Smooth muscle cell (in vitro differentiated cells): Measurements from ENCODE around the gene ETV1. TPM values are rescaled to one million over a fixed set of nuclear protein-coding genes. Genes with fewer than 3 reads are reported as not detected.

ENCODE experiments used
- DNase-seq: peaks from one replicate; lab custom pipeline; 2025; ENCODE audit not compliant: unreplicated experiment; lab: John Stamatoyannopoulos, UW
- H2AFZ ChIP-seq: fragments of 200-600 bp; sonication (generic); 2 replicates; pipeline ENCODE4 v1.6.0; 2016; ENCODE audit warnings: antibody characterized with exemption, low read depth, mild to moderate bottlenecking
- H3F3A ChIP-seq: fragments of 200-600 bp; sonication (generic); 2 replicates; pipeline ENCODE4 v1.6.0; 2017; ENCODE audit warnings: antibody characterized with exemption, low read depth
- H3K27ac ChIP-seq: fragments of 200-600 bp; sonication (generic); 2 replicates; pipeline ENCODE4 v1.5.1; 2016; ENCODE audit warnings: low read depth, mild to moderate bottlenecking
- H3K27me3 ChIP-seq: fragments of 200-600 bp; sonication (generic); 2 replicates; pipeline ENCODE4 v1.6.1; 2016; ENCODE audit warnings: low read depth, mild to moderate bottlenecking
- H3K36me3 ChIP-seq: fragments of 200-600 bp; sonication (generic); 2 replicates; pipeline ENCODE4 v1.5.1; 2016; ENCODE audit warnings: low read depth
- H3K4me1 ChIP-seq: fragments of 200-600 bp; sonication (generic); 2 replicates; pipeline ENCODE4 v1.5.1; 2016; ENCODE audit warnings: low read depth
- H3K4me2 ChIP-seq: fragments of 200-600 bp; sonication (generic); 2 replicates; pipeline ENCODE4 v1.6.0; 2016; ENCODE audit warnings: mild to moderate bottlenecking
- H3K4me3 ChIP-seq: fragments of 200-600 bp; sonication (generic); 2 replicates; pipeline ENCODE4 v1.5.1; 2016; ENCODE audit warnings: mild to moderate bottlenecking
- H3K79me2 ChIP-seq: fragments of 200-600 bp; sonication (generic); 2 replicates; pipeline ENCODE4 v1.6.0; 2016; ENCODE audit warnings: low read depth, mild to moderate bottlenecking
- H3K9ac ChIP-seq: fragments of 200-600 bp; sonication (generic); 2 replicates; pipeline ENCODE4 v1.6.0; 2016; ENCODE audit warnings: low read depth
- H3K9me3 ChIP-seq: fragments of 200-600 bp; sonication (generic); replicated peaks from 2 replicates; pipeline ENCODE4 v1.5.1; 2016; ENCODE audit warnings: low read depth
- H4K20me1 ChIP-seq: fragments of 200-600 bp; sonication (generic); 2 replicates; pipeline ENCODE4 v1.6.0; 2016; ENCODE audit warnings: low read depth
- WGBS: methylation state at CpG from one replicate; pipeline ENCODE4 v1.1.7; 2016; ENCODE audit warnings: low lambda C conversion rate; 5-methylcytosine and 5-hydroxymethylcytosine counted together
- polyA plus RNA-seq: library from polyadenylated mRNA; unstranded; fragments of >200 nt; fragmentation: Nextera tagmentation; extraction: Ambion mirVana; gene quantifications from 2 replicates; pipeline ENCODE4 v1.2.1, GENCODE V29; 2016
- total RNA-seq: library from RNA; depleted of rRNA; stranded (reverse); fragments of >200 nt; gene quantifications from 2 replicates; pipeline ENCODE4 v1.2.3, GENCODE V29; 2014
- TF ChIP-seq, protein P1 (sequence below): fragments of 200-600 bp; sonication (generic); IDR thresholded peaks from 2 replicates; pipeline ENCODE4 v1.5.1; 2017; ENCODE audit warnings: borderline replicate concordance, mild to moderate bottlenecking, antibody characterized with exemption; ENCODE audit not compliant: insufficient read depth, poor library complexity, severe bottlenecking

The ETV1 gene
- total and polyA plus RNA-seq, 2 experiments from 2014 or later: 24.3 to 27.8 TPM

DNA sequence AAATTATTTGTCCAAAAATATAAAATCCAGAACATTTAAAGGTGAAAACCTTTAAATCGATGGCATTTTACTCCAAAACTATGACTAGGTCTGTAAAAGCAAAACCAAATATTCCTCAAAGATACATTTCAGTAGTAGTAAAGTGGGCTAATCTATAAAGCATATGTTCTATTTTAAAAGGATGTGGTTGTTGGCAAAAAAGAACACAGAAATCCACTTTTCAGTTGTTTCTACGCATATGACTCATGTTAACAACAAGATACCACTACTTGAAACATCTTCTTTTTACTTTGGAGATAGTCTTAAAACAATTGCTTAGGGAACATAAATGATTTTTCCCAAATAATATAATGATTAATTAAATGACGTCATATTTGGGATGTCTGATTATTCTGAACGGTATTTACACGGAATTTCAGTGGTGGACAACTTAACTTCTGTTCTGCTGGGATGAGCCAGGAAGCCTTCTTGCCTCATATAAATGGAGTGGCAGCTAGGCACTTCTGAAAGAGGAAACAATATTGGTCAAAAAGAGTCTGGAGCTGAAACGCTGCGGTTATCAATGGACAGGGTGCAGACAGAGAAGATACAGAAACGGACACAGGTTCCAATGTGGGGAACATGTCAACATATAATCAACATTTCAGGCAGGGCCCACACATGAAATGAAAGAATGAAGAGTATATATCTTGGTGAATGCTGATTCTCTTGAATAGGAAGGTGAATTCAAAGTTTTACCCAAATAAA, 78.5 kb downstream of the ETV1 start:
- H3K4me2 ChIP-seq: no peak overlapping the region
- WGBS: 84% methylated on average over 8 of the region's 8 CpGs
- H4K20me1 ChIP-seq: no peaks in the 10 kb centered on the region
- no peak for DNase-seq
- H3K9ac ChIP-seq: no peak overlapping the region
- peaks cover 12% of the 10 kb centered on the region for H3K4me1 ChIP-seq
- H3K79me2 ChIP-seq: no peaks in the 10 kb centered on the region
- TF ChIP-seq, protein P1, sequence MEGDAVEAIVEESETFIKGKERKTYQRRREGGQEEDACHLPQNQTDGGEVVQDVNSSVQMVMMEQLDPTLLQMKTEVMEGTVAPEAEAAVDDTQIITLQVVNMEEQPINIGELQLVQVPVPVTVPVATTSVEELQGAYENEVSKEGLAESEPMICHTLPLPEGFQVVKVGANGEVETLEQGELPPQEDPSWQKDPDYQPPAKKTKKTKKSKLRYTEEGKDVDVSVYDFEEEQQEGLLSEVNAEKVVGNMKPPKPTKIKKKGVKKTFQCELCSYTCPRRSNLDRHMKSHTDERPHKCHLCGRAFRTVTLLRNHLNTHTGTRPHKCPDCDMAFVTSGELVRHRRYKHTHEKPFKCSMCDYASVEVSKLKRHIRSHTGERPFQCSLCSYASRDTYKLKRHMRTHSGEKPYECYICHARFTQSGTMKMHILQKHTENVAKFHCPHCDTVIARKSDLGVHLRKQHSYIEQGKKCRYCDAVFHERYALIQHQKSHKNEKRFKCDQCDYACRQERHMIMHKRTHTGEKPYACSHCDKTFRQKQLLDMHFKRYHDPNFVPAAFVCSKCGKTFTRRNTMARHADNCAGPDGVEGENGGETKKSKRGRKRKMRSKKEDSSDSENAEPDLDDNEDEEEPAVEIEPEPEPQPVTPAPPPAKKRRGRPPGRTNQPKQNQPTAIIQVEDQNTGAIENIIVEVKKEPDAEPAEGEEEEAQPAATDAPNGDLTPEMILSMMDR: no peak
- peaks cover 2% of the 10 kb centered on the region for H3K36me3 ChIP-seq
- H3K9me3 ChIP-seq: no peaks in the 10 kb centered on the region
- no peak overlapping the region for H2AFZ ChIP-seq
- no peak overlapping the region for H3K4me3 ChIP-seq
- no peak overlapping the region for H3K27ac ChIP-seq
- no peaks in the 10 kb centered on the region for H3F3A ChIP-seq
- H3K27me3 ChIP-seq: no peaks in the 10 kb centered on the region

DNA sequence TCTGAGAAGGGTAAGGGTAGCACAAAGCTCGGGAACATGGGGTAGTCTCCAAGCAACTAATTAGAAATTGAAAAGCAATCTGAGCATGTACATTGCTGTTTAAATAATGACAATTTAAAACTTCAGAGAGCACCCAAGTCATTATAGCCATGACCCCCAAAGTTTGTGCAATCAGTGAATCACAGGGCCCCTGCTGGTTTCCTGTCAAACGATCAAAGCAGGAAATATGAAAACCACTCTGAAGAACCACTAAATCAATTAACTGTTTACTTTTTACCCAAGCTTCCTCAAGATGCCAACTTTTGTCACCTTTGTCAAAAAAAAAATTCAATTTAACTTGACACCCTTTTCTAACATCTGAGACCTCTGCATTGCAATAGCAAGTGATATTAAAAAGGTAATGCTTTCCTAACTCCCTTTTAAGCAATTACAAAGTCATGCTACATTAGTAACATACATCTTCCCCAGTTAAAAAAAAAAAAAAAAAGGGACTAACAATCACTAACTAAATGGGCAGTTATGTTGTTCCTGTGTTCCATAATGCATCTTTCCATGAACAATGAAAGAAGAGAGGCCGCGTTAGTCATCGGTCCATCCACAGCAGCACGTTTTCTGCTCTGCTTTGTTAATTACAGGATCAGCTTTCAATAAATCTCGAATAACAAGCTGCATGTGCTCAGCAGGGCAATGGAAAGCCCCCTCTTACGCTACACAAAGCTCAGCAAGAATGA, 80.6 kb downstream of the ETV1 start:
- H3K36me3 ChIP-seq: peaks cover 4% of the 10 kb centered on the region
- peaks cover 12% of the 10 kb centered on the region for H3K4me1 ChIP-seq
- no peaks in the 10 kb centered on the region for H4K20me1 ChIP-seq
- no peak overlapping the region for H3K4me2 ChIP-seq
- no peak overlapping the region for H2AFZ ChIP-seq
- 82% methylated on average over 8 of the region's 8 CpGs for WGBS
- no peak overlapping the region for H3K9ac ChIP-seq
- H3K27ac ChIP-seq: no peak overlapping the region
- H3K27me3 ChIP-seq: no peaks in the 10 kb centered on the region
- no peaks in the 10 kb centered on the region for H3K79me2 ChIP-seq
- H3K4me3 ChIP-seq: no peak overlapping the region
- no peak for DNase-seq
- H3K9me3 ChIP-seq: no peaks in the 10 kb centered on the region
- TF ChIP-seq, protein P1: no peak
- H3F3A ChIP-seq: peaks cover 6% of the 10 kb centered on the region

DNA sequence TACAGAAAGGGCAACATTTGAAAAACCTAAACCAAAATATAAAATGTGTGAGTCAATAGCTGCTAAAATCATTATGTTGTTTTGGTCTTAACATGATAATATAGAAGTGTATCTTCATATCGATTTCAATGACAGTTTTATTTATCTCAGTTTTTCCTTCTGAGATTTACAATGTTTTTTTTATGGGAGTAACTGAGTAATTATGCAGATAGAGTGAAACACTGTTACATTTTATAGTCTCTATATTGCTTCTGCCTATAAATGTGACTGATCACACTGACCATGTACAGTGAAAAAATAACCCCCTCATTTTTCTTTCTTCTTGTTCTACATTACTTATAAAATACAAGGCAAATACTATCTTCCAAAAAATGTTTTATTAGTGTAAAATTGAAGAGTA, 81.6 kb downstream of the ETV1 start:
- Histone ChIP-seq H3K4me2 (no peak overlapping the region), H3K79me2 (no peaks in the 10 kb centered on the region), H3K27me3 (no peaks in the 10 kb centered on the region), H3K9me3 (no peaks in the 10 kb centered on the region), H3F3A (peaks cover 7% of the 10 kb centered on the region), H3K4me1 (peaks cover 12% of the 10 kb centered on the region), H2AFZ (no peak overlapping the region), H3K4me3 (no peak overlapping the region), H3K36me3 (peaks cover 4% of the 10 kb centered on the region), H3K27ac (no peak overlapping the region), H4K20me1 (no peaks in the 10 kb centered on the region), H3K9ac (no peak overlapping the region)
- WGBS: 70% methylated on average over 1 of the region's 1 CpG
- TF ChIP-seq, protein P1: no peak
- DNase-seq: no peak

DNA sequence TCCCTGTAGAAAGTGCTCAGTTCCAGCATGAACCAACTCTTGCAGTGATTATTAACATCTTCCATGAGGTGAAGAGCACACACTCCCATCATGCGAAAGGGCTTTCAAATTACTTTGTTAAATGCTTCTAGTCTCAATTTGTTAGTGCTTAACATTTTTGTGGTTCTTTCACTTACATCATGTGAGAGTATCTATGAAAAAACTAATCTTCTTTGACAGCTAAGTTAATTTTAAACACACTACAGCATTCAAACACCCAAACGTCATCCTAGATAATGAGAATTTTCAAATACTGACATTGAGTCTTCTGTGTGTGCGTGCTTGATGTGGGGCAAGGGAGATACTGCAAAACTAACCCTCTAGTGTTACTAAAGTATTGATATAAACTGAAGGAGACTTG, 84.8 kb downstream of the ETV1 start:
- Histone ChIP-seq H3K9ac (no peak overlapping the region), H3K4me2 (peak overlapping the region; percentile 49), H3K79me2 (no peaks in the 10 kb centered on the region), H3K9me3 (no peaks in the 10 kb centered on the region), H3K4me1 (peaks cover 12% of the 10 kb centered on the region), H2AFZ (no peak overlapping the region), H3K27me3 (no peaks in the 10 kb centered on the region), H3K36me3 (peaks cover 7% of the 10 kb centered on the region), H3F3A (peaks cover 7% of the 10 kb centered on the region), H3K27ac (peak overlapping the region; percentile 74), H3K4me3 (no peak overlapping the region), H4K20me1 (no peaks in the 10 kb centered on the region)
- TF ChIP-seq, protein P1: no peak
- 25% methylated on average over 3 of the region's 3 CpGs for WGBS
- DNase-seq: no peak
